Measurements from ENCODE around the gene CNTNAP2. TPM values are rescaled to one million over a fixed set of nuclear protein-coding genes. Genes with fewer than 3 reads are reported as not detected.

The CNTNAP2 gene
- total and polyA plus RNA-seq, 2 of the 8 experiments (the other 6 are each of a cell fraction or from before 2014, with no cell fraction given), result 27.9 to 71.0 TPM

- TF ChIP-seq CHD7 (IDR thresholded peaks at IDR 0.05; ENCODE audit: insufficient replicate concordance, low read length) (no peak), POLR2A (IDR thresholded peaks at IDR 0.05; ENCODE audit: control extremely low read depth in 1 of 2, low read depth in 2 of 2, low read length in 2 of 2) (no peak), RXRA (IDR thresholded peaks at IDR 0.05; ENCODE audit: insufficient read depth, low read depth, low read length) (no peak)
These were observed 603.6 kb downstream of the CNTNAP2 start (continued) for GRCh38 chr7:146720195-146720594.
